ENCODE data around the gene JDP2. TPM values are rescaled to one million over a fixed set of nuclear protein-coding genes. Genes with fewer than 3 reads are reported as not detected.

JDP2 gene
- total RNA-seq, 1 experiment from 2014 or later, result 22.8 TPM

GRCh38 chr14:75434890-75435248 is 7.0 kb downstream of the JDP2 start:
- Histone ChIP-seq H3K4me2 (ENCODE audit: insufficient read depth, insufficient read length, low read length) (no peak overlapping the region), H3K4me1 (ENCODE audit: insufficient read depth, low read length) (peaks cover 4% of the 10 kb centered on the region; the same call in 1 of the 2 replicates), H2BK20ac (ENCODE audit: low read depth, low read length, poor library complexity, severe bottlenecking) (no peak overlapping the region), H3K79me1 (ENCODE audit: insufficient read depth, low read depth, low read length, poor library complexity, severe bottlenecking) (no peaks in the 10 kb centered on the region), H3K23ac (ENCODE audit: insufficient read length, low read depth, low read length) (no peak overlapping the region), H3K14ac (ENCODE audit: insufficient read depth, low read length) (no peak overlapping the region; the same call in 1 of the 2 replicates), H3K23me2 (ENCODE audit: insufficient read length, low read depth, low read length, poor library complexity, severe bottlenecking) (no peaks in the 10 kb centered on the region), H2AK5ac (ENCODE audit: insufficient read length, low read length) (no peak overlapping the region), H3K4ac (ENCODE audit: low read depth, low read length) (no peak overlapping the region), H4K20me1 (ENCODE audit: control insufficient read depth, insufficient read depth, insufficient read length) (peaks cover 3% of the 10 kb centered on the region), H4K8ac (replicated peaks; ENCODE audit: insufficient read length, low read depth, low read length) (no peak overlapping the region), H3K27me3 (ENCODE audit: insufficient read depth, low read length) (no peaks in the 10 kb centered on the region), H3K79me2 (ENCODE audit: insufficient read depth, low read length) (peaks cover 1% of the 10 kb centered on the region; the same call in 1 of the 2 replicates), H3K56ac (ENCODE audit: insufficient read length, low read depth, low read length) (no peak overlapping the region), H3K9me3 (ENCODE audit: control insufficient read depth, low read depth, low read length) (no peaks in the 10 kb centered on the region), H3K18ac (ENCODE audit: insufficient read length, low read depth, low read length) (no peak overlapping the region), H2BK120ac (ENCODE audit: low read depth, low read length, poor library complexity, severe bottlenecking) (no peak overlapping the region), H3T11ph (ENCODE audit: low read length) (no peak overlapping the region), H2AFZ (ENCODE audit: low read length) (no peak overlapping the region), H2BK12ac (ENCODE audit: insufficient read length, low read depth, low read length) (no peak overlapping the region), H3K27ac (ENCODE audit: insufficient read length, low read depth, low read length) (no peak overlapping the region), H4K91ac (ENCODE audit: insufficient read length, low read depth, low read length) (no peak overlapping the region), H2BK15ac (ENCODE audit: low read depth, low read length) (no peak overlapping the region), H2BK5ac (ENCODE audit: insufficient read length, low read length) (no peak overlapping the region), H3K9ac (ENCODE audit: extremely low read depth, insufficient read length, low read length) (no peak overlapping the region), H4K5ac (ENCODE audit: insufficient read length, low read depth, low read length) (no peak overlapping the region)
- Mint-ChIP-seq H3K4me1 (peaks cover 29 to 37% of the 10 kb centered on the region in 2 experiments), H3K27ac (no peak overlapping the region), H3K27me3 (ENCODE audit: low read depth) (no peaks in the 10 kb centered on the region; the same call in 1 of the 2 replicates), H3K9me3 (no peaks in the 10 kb centered on the region), H3K4me3 (no peak overlapping the region), H3K36me3 (ENCODE audit: insufficient read depth in 1 of 3, low read depth in 3 of 3) (peaks cover 16 to 52% (median 37%) of the 10 kb centered on the region in 3 experiments; a peak in 6 of 7 replicates)
- peak; percentile 19 for DNase-seq
- TF ChIP-seq CTCF (conservative IDR thresholded peaks at IDR 0.05), result no peak
- WGBS (ENCODE audit: extremely low coverage, insufficient read length, low lambda C conversion rate), result no CpG with 5 or more reads among the region's 9 CpGs
